ENCODE data around the gene ULK3.

DNA sequence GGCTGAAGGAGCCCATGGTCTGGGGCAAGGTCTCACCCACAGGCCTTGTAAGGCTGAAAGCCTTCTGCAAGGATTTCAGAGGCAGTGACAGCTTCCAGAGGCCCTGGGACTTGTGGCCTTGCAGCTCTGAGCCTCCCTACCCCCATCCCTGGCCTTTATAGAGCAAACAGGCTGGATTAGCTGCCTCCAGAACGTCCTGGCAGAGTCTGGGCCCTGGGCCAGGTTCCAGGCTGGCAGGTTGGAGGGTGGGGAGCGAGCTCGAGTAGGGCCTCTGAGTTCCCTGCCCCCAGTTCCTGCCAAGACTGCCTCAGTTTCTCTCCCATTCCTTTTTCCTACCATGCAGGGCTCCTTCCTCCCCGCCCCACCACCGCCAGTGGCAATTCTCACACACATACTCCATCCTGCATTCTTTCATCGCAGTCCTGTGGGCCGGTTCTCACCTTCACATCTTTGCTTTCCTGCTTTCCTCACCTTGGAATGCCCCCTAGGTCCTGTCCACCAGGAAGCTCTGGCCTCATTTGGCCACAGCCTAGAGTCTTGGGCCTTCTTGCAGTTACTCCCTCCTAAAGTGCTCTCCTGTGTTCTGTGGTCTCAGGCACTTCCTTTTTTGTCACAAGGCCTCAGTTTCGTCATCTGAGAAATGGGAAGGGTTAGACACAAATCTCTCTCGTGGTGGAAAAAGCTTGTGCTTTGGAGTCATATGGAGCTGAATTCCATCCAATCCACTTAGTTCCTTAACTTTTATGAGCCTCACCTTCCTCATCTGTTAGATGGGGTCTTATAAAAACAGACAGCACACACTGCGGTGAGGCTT, 27.6 kb downstream of the ULK3 start:
- no peak for TF ChIP-seq POLR2A (IDR thresholded peaks at IDR 0.05; ENCODE audit: low read length)
- TF ChIP-seq GATA1 (IDR thresholded peaks at IDR 0.05; ENCODE audit: low read depth, low read length) = no peak

All from erythroblast (primary cell).